Activated gamma-delta T cell treated with anti-CD3 and anti-CD28 coated beads, Interleukin-2, amount 50 U/mL, for 16 hours (primary cell): Measurements from ENCODE around the gene PLD1.
"Not testable (repeated sequence)": the region's sequence is repeated elsewhere in the genome, so short reads cannot be mapped to it uniquely, and the experiment has no call there.

Source experiments
- DNase-seq: peaks from one replicate; pipeline ENCODE4 v3.0.0-alpha.2; 2020; ENCODE audit warnings: low read depth

The PLD1 gene, protein sequence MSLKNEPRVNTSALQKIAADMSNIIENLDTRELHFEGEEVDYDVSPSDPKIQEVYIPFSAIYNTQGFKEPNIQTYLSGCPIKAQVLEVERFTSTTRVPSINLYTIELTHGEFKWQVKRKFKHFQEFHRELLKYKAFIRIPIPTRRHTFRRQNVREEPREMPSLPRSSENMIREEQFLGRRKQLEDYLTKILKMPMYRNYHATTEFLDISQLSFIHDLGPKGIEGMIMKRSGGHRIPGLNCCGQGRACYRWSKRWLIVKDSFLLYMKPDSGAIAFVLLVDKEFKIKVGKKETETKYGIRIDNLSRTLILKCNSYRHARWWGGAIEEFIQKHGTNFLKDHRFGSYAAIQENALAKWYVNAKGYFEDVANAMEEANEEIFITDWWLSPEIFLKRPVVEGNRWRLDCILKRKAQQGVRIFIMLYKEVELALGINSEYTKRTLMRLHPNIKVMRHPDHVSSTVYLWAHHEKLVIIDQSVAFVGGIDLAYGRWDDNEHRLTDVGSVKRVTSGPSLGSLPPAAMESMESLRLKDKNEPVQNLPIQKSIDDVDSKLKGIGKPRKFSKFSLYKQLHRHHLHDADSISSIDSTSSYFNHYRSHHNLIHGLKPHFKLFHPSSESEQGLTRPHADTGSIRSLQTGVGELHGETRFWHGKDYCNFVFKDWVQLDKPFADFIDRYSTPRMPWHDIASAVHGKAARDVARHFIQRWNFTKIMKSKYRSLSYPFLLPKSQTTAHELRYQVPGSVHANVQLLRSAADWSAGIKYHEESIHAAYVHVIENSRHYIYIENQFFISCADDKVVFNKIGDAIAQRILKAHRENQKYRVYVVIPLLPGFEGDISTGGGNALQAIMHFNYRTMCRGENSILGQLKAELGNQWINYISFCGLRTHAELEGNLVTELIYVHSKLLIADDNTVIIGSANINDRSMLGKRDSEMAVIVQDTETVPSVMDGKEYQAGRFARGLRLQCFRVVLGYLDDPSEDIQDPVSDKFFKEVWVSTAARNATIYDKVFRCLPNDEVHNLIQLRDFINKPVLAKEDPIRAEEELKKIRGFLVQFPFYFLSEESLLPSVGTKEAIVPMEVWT

DNA sequence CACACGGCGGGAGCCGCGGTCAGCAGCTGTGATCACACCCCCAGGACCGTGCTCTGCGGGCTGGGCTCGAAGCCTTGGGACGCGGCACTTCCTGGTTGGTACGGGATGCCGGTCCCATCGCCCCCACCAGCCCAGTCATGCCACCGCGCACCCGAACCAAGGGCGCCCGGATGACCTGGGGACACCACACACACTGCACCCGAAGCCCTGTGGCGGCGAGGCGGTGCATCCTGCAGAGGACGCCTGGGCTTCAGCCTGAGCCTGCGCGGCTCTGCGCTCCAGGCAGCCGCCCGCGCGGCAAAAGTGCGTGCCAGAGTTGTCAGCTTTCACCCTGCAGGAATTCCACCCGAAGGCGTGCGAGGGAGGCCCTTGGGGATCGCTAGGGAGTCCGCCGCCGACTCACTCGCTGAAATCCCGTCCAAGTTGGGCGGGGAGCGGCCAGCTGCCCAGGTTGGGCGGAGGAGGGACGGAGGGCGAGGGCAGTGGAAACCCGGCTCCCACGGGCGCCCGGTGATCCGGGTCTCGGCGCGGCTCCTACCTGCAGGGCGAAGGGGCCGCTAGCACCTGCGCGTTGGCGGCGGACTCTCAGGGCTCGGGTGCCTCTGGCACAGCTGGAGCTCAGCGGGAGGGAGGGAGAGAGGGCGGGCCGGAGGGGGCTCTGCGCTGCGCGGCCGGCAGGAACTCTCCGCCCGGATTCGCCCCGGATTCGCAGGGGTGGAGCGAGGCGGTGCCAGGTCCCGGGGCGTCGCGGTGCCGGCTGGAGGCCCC lies at the start of gene PLD1:
Gene PLD1 (minus strand): TSS at position 623 of the 768 bp plus-strand sequence. CDS start 72,432 bp downstream, outside the sequence.
- DNase-seq: peak; percentile 32

DNA sequence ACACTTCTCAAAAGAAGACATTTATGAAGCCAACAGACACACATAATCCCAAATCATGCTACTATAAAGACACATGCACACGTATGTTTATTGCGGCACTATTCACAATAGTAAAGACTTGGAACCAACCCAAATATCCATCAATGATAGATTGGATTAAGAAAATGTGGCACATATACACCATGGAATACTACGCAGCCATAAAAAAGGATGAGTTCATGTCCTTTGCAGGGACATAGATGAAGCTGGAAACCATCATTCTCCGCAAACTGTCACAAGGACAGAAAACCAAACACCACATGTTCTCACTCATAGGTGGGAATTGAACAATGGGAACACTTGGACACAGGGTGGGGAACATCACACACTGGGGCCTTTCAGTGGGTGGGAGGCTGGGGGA lies 48.5 kb upstream of the PLD1 start:
- DNase-seq: not testable (repeated sequence)

DNA sequence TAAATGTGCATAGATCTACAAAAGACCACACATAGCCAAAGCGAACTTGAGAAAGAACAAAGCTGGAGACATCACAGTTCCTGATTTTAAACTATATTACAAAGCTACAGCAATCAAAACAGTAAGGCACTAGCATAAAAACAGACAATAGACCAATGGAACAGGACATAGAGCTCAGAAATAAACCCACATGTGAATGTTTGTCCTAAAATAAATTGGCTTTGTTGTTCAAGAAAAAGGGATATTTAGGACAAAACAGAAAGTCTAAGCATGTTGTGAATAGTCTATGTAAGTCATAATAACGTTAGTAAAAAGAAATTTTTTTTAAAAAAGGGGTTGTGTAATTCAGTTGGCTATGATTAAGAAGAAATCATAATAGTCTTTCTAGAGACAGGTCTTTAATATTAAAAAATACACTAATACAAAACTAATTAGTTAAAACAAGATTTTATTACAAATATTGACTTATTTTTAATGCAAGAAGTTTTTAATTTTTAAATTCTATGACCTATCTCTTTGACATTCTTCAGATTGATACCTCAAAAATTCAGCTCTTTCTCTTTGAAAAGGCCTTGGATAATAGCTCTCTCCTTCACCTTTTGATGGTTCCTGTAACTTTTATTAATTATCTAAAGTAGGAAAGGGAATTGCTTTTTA lies 44.5 kb upstream of the PLD1 start:
- no peak for DNase-seq

DNA sequence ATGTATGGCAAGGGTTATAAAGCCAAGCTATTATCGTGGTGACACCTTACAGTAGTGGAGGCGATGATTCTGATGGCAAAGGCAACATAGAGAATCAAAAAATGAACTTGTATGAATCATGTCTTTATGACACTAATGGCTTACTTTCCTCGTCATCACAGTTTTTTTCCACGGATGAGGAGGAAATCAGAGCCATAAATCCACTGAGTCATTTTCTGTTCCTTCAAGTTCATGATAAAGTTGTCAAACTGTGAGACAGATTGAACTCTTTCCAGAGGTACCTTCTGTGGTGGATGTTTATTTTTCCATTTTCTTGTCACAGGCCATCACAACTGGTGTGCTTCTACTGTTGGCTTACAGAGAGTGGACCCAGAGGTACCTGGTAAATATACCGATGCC lies 41.4 kb upstream of the PLD1 start:
- DNase-seq: no peak

DNA sequence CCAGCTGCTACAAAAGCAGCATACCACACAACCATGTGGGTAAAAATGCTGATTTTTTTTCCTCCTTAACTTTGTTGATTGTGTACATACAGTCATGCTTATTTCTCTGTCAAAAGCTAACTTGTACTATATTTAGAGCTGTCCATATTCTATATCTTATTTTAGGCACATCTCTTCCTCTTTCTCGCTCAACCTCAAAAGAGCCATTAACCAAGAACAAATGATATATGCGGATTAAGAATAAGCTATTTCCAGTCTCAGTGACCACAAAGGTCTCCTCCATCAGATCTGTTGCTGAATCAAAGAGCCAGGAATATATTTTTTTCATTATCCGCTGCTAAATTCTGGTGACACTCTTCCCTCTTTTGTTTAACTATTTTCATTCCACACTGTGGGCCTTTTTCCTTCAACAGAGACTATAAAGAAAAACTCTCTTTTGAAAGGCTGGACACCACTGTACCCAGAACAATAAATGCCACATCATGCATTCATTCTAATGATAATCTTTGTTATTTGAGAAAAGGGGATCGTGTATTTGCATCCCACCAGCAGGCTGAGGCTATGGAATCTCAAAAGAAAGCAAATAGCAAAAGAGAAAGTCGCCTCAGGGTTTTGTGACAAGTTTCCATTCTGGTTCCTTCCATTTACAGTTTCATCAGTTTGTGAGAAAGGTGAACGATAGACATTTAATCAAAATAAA lies 40.8 kb upstream of the PLD1 start:
- DNase-seq: no peak

DNA sequence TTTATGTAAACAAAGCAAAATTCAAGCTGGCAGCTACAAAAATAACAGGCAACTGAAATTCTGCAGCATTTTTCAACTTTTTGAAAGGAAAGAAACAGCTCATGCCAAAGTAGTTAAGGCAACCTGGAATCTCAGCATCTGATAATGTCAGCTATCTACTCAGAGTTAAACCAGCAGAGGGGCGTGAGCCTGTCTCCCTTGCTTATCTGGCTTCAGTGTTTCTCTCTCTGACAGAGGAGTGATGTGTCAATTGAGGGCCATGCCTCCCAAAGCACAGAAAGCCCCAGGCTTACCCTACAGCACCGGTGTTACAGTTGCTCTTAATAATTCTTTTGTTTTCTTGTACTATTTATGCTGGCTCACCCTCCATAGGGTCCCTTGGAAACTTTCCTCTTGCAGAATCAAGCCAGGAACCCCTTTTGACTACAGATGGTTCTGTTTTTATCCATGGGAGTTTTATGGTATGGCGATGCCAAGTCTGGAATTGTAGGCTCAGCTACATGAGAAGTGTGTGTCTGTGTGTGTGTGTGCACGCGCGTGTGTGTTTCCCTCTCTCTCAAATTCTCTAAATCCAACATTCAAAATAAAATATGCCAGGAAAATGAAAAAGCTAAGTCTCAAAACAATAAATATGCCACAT lies 40.2 kb upstream of the PLD1 start:
- DNase-seq: no peak

DNA sequence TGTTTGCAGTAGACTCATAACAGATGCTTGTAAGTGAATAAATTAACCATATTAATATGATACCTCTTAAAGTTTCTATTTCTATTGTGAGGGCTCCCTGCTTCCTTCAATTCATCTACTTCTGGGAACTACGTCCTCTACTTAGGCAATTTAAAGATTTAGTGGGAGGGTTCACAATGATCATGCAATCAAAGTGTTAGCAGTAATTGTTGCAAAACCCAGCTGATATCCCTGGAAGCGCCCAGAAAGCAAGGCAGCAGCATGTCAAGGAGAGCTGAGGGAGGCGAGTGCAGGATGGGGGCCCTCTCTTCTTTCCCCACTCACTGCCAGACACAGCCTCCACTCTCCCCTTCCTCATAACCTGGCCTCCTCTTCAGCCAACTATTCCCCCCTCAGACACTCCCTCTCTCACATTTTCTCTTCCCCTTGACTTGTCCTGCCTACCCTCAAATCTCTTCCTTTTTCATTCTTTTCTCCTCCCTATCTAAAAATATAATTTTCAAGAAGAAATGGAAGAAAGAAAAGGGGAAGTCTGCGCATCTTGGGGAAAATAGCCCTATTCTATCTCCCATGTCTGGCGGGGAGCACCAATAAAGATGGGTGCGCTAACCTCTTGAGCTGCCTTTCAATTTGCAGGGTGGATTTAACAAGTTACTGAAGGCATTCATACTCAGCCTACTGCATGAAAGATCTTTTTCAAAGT lies 39.5 kb upstream of the PLD1 start:
- DNase-seq: no peak

DNA sequence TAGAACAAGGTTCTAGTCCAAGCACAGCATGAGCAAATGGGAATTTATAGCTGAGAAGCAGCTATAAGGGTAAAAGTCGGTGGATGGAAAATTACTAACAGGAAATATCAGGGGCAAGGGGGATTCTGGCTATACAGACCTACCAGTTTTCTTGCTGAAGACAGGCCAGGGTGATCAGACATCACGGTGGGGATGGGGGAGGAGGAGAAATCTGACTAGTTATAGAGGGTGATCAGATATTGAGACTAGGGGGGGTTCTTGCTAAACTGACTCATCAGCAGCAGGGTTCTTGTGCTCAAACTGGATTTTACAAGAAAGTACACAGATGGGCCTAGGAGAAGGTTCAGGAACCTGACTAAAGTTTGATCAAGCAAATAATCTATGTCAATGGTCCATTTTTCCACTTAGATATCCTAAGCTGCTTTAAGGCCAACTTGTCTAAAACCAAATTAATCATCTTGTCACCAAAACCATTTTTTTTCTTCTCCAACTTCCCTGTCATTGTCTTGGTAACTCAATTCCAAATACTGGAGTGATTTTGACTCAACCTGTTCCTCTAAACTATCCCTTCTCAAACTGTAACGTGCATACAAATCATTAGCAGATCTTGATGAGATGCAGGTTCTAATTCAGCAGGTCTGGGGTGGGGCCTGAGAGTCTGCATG lies 37.4 kb upstream of the PLD1 start:
- DNase-seq: no peak

DNA sequence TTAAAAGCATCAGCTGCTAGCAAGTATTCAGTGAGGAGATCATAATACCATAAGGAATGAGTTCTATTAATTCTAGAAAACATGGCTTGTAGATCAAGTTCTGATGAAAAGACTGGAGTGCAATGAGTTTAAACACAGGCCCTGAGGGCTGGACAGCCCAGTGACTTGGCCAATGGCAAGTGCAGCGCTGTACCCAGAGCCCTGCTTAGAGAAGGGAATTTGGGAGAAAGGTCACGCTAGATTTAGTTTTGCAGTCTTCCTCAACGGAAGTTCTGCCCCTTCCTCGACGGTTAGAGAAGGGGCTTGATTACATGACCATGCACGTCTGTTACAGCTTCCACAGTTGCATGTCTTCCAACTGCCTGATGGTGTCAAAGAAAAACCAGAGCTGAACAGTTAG lies 36.9 kb upstream of the PLD1 start:
- DNase-seq: no peak

DNA sequence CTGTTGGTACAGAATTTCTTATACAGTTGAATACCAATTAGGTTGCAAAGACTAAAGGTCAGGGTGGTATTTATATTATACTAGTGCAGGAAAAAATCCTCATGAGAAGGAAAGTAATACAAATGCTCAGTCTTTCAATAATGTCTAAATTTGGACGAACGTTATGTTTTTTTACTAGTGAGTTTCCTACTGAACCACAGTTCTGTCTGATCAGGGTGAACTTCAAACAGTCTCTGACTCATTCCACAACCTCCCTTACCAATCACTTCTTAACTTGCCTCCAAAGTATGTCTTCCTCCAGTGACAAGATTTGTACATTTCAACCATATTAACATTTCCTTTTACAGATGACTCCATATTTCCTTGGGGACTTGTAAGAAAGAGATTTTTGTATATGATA lies 36.3 kb upstream of the PLD1 start:
- no peak for DNase-seq

DNA sequence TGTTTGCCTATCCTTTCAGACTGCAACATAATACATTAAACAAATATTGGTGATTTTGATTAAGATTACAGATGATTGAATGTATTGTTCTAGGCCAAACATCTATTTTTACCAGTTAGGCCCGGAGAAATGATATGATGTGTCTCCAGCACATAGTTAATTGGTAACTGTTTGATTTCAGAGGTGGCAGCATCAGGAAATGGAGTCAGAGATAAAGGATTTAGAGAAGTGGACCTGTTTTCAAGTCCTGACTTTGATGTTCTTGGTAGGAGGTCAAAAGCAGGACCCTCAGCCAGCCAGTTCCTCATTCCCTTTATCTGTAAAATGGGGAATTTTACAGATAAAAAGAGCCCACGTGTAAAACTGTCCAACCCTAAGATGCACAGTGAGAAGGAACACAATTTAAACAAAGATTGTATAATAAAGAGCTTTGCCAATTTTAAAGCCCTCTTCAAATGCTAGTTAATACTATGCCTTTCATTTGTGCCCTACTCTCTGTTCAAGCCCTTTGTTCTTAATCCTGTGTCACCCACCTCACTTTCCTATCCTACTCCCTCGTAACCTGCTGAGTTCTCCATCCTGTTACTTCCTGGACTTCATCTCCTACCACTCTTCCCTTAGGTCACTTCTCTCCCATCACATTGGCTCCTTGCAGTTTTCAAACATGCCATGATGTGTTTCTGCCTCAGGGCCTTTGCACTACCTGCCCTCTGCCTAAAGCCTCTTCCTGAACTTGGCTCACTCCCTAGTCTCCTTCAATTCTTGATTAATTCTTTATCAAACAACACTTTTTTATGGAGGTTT lies 35.4 kb upstream of the PLD1 start:
- DNase-seq: no peak

DNA sequence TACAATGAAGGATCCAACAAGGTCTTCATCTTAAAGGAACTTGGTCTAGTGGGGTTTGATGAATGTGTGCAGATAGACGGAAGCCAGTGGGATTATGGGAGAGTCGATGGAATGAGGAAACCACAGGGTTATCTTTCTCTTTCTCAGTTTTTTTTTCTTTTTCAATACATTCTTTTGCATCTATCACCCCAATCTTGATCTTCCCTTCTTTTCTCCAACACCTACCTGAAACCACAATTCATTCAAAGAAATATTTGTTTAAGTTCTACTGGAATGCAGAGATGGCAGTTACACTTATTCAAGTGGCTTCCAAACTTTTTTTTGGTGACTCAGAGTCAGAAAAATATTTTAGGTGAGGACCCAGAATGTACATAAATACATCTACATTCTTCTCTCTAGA lies 34.6 kb upstream of the PLD1 start:
- DNase-seq: no peak

DNA sequence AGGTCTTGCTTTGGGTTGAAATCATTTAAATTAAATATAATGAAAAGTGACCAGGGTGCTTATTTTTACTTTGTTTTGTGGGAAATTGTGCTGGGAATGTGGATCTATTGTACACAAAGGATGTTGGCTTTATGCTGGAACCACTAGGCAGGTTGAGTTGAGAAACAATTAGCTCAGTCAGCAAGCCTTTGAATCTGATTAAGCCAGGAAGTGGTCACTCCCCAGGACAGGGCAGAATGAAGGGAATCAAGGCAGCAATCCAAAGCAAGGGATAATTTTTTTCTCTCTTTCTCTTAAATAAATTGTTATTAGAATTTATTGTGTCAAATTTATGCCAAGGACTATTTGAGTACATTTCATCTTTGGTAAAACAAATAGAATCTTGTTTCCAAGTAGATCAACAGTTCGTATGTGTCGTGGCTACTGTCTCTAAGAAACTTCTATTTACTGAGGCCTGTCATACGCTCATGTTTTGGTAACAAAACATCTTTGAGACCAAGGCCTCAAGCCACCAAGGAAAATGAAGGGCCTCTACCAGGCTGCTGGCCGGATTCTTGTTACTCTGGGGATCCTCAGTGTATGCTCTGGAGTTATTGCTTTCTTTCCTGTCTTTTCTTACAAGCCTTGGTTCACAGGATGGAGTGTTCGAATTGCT lies 32.7 kb upstream of the PLD1 start, which contains the start of gene TMEM212:
Gene TMEM212 (plus strand): TSS at position 486 of the 655 bp plus-strand sequence. CDS start 35 bp downstream, at position 521.
- DNase-seq: no peak

DNA sequence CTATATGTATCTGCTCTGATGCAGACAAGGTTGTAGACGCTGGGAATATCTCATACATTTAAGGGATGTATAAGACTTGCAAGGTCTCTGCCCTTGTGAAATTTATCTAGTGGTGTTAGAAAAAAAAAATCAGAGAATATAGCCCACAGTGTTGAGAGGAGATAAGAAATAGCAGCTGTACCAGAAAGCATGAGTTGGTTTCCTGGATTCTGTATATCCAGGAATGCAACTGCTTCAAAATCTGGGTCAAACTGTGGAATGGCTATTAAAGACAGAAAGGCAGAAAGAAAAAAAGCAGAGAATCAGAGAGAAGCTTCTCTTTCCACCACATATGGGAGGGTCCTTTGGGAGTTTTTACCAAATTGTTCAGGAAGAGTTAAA lies 31.3 kb upstream of the PLD1 start:
- DNase-seq: no peak

DNA sequence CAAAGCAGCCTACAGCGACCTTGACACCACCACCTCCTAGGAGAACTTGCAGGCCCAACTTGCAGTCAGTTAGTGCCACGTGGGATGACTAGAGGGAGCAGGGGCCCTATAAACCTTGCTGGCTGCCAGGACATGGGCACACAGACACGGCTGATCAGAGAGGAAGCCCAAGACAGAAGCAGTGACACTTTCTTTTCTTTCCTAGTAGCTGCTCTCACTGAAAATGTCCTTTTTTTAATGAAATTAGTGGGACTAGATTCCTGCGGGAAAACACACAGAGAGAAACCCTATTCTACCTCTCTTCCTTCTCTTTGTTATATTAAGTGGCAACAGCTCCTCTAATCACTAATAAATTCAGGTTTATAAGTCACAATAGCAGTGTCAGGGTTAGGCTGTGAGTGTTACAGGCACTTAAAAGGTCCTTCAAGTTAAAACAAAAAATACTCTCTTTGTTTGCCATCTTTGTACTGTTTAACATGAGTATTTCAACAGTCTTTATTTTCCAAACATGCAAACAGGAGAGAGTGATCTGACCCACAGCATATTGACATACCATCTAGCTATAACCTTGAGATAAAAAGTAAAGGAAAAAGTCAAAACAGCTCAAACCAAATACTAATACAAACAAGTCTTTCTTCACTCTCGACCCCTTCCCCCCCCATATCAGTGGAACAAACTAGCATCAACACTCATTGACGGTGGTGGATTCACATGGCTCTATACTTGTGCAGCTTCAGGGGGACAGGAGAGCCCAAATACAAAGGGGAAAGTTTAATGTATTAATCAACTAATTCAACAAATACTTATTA lies 30.7 kb upstream of the PLD1 start:
- no peak for DNase-seq

DNA sequence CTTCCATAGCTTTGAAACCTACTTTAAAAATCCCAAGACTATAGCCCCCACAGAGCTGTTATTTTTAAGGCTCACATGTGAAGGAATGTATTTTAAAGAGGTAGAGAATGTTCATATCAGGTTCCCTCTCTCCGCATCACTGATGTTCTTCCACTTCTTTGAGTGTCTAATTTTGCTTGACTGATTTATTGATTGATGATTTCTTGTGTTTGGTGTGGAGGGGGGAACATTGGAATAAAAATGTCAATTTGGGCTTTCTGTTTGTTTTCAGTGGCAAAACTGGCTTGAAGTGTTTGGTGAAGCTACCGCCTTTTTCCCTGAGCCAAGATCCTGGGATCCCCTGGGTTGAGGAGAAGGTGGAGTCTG lies 30.1 kb upstream of the PLD1 start:
- no peak for DNase-seq

DNA sequence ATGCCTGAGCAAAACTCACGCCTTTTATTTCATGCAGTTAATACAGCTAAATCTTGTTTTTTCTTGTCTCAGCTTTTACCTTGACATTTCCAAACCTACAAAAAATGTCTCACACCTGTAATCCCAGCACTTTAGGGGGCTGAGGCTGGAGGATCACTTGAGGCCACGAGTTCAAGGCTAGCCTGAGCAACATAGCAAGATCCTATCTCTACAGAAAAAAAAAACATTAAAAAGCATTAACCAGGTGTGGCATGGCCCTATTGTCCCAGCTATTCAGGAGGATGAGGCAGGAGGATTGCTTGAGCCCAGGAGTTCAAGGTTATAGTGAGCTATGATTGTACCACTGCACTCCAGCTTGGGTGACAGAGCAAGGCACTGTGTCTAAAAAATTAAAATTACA lies 29.0 kb upstream of the PLD1 start:
- DNase-seq: no peak
